Mucosa of rectum (tissue), 2 donors: ENCODE data around the gene AJM1.
"Not testable (repeated sequence)": the region's sequence is repeated elsewhere in the genome, so short reads cannot be mapped to it uniquely, and the experiment has no call there.

Source experiments
- H3K27ac ChIP-seq, 2 donors: one replicate each; pipeline ENCODE4 v1.7.0; 2013; ENCODE audit warnings: inconsistent platforms in 2 of 2, low read depth in 2 of 2, low read length in 2 of 2
- H3K27me3 ChIP-seq, 2 donors: one replicate each; pipeline ENCODE4 v1.7.0; 2013; ENCODE audit warnings: low read length in 2 of 2; ENCODE audit not compliant: control insufficient read depth in 2 of 2, insufficient read depth in 2 of 2
- H3K36me3 ChIP-seq, 2 donors: one replicate each; pipeline ENCODE4 v1.7.0; 2013; ENCODE audit warnings: low read length in 2 of 2; ENCODE audit not compliant: control insufficient read depth in 2 of 2, insufficient read depth in 2 of 2
- H3K4me1 ChIP-seq, 2 donors: one replicate each; pipeline ENCODE4 v1.7.0; 2013; ENCODE audit warnings: low read length in 2 of 2, mild to moderate bottlenecking in 1 of 2; ENCODE audit not compliant: control insufficient read depth in 2 of 2, insufficient read depth in 2 of 2
- H3K4me3 ChIP-seq, 2 donors: one replicate each; pipeline ENCODE4 v1.7.0; 2013; ENCODE audit warnings: low read length in 2 of 2
- H3K9ac ChIP-seq, 2 donors: one replicate each; pipeline ENCODE4 v1.7.0; 2013; ENCODE audit warnings: low read length in 2 of 2, low read depth in 1 of 2, mild to moderate bottlenecking in 1 of 2
- H3K9me3 ChIP-seq, 2 donors: one replicate each; pipeline ENCODE4 v1.7.0; 2013; ENCODE audit warnings: low read length in 2 of 2; ENCODE audit not compliant: control insufficient read depth in 2 of 2
- donor health status: healthy.
- donor health status: Normal muscosa, but diverticular disease.

Gene AJM1

DNA sequence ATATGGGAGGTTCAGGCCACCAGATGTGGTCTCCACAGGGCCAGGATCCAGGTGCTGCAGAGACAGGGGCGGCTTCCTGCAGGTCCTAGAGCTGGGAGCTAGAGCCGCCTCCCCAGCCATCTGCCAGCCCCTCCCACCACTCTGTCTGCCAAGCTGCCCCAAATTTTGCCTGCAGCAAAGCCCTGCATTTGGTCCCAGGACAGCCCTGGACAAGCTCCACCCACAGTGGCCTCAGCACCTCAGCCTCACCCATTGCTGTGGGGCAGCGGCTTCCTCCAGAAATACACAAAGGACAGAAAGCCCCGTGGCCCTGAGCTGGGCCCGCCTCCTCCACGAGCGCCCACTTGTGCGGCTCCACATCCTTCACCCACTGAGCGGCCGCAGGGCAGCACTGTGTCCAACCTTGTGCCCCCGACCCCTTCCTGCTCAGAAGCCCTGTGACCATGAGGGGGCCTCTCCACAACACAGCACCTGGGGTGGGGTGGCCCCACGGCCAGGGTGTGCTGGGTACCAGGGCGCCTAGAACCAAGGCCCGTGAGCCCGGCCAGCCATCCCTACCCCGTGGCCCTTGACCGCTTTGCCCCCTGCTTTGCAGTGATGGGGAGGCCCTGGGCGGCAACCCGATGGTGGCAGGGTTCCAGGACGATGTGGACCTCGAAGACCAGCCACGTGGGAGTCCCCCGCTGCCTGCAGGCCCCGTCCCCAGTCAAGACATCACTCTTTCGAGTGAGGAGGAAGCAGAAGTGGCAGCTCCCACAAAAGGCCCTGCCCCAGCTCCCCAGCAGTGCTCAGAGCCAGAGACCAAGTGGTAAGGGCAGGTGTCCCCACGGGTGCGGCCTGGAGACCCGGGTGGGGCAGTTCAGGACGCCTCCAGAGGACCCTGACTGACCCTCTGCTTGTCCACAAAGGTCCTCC lies 3.7 kb upstream of the AJM1 start:
- peaks cover 6 to 10% of the 10 kb centered on the region in 2 donors for H3K36me3 ChIP-seq
- no peak overlapping the region for H3K9ac ChIP-seq
- H3K9me3 ChIP-seq: no peaks in the 10 kb centered on the region
- no peak overlapping the region for H3K27ac ChIP-seq
- H3K4me3 ChIP-seq: no peak overlapping the region
- H3K4me1 ChIP-seq: peaks cover 31 to 34% of the 10 kb centered on the region in 2 donors
- no peaks in the 10 kb centered on the region for H3K27me3 ChIP-seq

DNA sequence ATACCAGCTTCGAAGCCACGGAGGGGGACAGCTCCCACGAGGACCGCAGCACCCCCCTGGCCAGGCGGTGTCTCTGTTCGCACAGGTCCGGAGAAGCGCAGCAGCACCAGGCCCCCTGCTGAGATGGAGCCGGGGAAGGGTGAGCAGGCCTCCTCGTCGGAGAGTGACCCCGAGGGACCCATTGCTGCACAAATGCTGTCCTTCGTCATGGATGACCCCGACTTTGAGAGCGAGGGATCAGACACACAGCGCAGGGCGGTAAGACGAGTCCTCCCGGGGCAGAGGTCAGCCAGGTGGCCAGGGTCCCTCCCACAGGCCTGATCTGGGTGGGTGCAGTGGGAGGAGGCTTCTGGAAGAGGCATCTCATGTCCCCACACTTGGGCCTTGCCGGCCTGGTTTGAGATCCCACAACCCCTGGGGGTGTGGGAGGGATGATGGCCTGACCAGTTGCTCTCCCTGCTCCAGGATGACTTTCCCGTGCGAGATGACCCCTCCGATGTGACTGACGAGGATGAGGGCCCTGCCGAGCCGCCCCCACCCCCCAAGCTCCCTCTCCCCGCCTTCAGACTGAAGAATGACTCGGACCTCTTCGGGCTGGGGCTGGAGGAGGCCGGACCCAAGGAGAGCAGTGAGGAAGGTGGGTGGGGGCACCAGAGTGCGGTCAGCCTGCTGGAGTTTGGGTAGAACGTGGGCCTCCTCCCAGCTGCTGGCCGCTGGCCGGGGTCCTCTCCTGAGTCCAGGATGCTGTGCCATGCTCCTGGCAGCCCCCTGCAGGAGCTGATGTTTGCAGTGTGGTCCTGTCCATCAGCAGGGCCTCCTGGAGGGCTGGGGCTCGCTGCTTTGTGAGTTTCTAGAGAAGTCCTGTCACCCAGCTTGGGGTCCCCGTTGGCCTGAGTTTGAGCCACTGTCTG lies 2.8 kb upstream of the AJM1 start:
- Histone ChIP-seq H3K4me1 (peaks cover 31 to 34% of the 10 kb centered on the region in 2 donors), H3K27me3 (no peaks in the 10 kb centered on the region), H3K27ac (peak overlapping the region in 1 of 2 donors; percentile 86), H3K4me3 (no peak overlapping the region), H3K9ac (no peak overlapping the region), H3K36me3 (peaks cover 6 to 10% of the 10 kb centered on the region in 2 donors), H3K9me3 (no peaks in the 10 kb centered on the region)

DNA sequence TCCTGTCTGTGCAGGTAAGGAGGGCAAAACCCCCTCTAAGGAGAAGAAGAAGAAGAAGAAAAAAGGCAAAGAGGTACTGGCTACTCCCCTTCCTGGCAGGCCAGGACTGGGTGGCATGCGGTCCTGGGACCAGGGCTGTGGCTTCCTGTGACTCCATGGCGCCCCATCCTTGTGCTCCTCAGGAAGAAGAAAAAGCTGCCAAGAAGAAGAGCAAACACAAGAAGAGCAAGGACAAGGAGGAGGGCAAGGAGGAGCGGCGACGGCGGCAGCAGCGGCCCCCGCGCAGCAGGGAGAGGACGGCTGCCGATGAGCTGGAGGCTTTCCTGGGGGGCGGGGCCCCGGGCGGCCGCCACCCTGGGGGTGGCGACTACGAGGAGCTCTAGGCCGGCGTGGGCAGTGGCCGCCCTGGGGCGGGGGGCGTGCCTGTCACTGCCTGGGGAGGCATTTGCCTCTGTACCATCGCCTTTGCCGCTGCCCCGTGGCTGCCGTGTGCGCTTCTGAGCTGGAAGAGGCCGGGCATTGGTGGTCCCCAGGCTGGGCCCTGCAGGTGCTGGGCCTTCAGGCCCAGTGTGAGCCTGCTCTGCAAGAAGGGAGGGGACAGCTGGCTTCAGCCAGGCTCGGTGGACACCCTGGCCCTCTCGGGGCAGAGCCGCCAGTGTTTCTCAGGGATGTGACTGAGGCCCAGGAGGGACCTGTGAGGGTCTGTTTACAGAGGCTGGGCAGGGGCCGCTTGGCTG lies 2.0 kb upstream of the AJM1 start:
- Histone ChIP-seq H3K27ac (peak overlapping the region; percentile 86), H3K9me3 (no peaks in the 10 kb centered on the region), H3K9ac (peak overlapping the region; percentile 6 to 57), H3K4me1 (peaks cover 31 to 34% of the 10 kb centered on the region in 2 donors), H3K4me3 (no peak overlapping the region), H3K27me3 (no peaks in the 10 kb centered on the region), H3K36me3 (peaks cover 3 to 8% of the 10 kb centered on the region in 2 donors)

DNA sequence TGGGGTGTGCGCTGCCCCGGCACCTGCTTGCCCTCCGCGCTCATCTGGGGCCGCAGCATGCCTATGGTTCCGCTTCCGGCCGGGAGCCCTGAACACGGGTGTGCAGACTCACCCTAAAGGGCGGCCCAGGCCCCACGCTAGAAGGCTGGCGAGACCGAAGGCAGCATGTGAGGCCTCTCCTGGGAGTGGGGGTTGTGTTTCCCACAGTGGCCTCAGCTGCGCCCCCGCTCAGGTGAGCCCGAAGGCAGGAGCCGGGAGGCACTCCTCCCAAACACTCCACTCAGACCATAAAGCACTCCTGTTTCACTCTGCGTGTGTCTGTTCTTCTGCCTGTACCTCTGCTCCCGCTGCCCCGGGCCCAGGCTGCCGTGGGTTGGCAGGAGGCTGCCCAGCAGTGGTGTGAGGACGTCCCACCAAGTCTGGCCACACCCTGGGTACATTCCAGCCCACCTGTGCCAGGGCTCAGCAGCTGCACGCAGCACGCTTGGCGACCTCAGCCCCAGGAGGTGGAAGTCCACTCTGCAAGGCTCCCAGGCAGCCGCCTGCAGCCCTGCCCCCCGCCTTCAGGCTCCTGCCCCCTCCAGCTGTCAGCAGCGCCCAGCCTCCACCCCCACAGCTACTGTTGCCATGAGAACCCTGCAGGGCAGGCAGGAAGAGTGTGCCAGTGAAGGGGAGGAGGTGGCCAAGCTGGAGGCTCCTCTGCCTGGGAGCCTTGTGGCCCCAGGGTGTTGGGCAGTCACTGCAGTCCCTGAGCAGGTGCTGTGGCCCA lies 1.2 kb upstream of the AJM1 start:
- H3K9ac ChIP-seq: peak overlapping the region; percentile 6 to 70
- H3K27me3 ChIP-seq: no peaks in the 10 kb centered on the region
- H3K4me1 ChIP-seq: peaks cover 31 to 34% of the 10 kb centered on the region in 2 donors
- H3K4me3 ChIP-seq: peak overlapping the region in 1 of 2 donors; percentile 2
- peaks cover 3 to 8% of the 10 kb centered on the region in 2 donors for H3K36me3 ChIP-seq
- H3K9me3 ChIP-seq: no peaks in the 10 kb centered on the region
- H3K27ac ChIP-seq: peak overlapping the region; percentile 86

DNA sequence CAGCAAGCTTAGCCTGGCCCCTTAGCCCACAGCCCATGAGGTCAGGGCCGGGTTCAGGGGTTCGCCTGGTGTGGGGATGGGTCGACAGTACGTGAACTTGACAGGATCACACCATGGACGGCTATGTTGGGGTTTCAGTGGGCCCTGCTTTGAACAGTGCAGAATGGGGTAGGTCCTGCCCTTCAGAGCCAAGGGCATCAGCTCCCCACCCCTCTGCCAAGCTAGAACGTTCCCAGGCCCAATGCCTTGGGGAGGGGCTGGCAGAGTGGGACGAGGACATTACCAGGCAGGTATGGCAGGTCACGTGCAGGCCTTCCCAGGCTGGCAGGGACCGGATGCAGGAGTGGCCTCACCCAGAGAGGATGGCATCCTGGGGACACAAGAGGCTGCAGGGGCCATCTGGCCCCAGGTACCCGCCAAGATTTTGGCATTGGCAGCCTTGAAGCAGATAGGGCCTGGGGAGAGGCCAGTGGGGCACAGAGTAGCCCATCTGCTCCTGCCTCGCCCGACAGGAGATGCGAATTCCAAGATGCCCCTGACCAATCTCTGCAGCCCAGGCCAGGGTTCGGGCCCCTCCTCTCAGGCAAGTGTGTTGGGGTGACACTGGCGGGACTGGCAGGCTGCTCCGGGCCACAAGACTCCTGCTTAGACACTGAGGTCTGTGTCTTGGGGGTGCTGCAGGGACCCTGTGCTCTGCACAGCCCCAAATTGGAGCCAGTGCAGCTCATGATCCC lies 465 bp upstream of the AJM1 start:
- H3K36me3 ChIP-seq, H3K9me3 ChIP-seq, H3K27me3 ChIP-seq: not testable (repeated sequence)
- Histone ChIP-seq H3K4me3 (peak overlapping the region; percentile 64 to 68), H3K27ac (peak overlapping the region; percentile 86), H3K9ac (peak overlapping the region in 1 of 2 donors; percentile 70), H3K4me1 (peaks cover 34 to 36% of the 10 kb centered on the region in 2 donors)

DNA sequence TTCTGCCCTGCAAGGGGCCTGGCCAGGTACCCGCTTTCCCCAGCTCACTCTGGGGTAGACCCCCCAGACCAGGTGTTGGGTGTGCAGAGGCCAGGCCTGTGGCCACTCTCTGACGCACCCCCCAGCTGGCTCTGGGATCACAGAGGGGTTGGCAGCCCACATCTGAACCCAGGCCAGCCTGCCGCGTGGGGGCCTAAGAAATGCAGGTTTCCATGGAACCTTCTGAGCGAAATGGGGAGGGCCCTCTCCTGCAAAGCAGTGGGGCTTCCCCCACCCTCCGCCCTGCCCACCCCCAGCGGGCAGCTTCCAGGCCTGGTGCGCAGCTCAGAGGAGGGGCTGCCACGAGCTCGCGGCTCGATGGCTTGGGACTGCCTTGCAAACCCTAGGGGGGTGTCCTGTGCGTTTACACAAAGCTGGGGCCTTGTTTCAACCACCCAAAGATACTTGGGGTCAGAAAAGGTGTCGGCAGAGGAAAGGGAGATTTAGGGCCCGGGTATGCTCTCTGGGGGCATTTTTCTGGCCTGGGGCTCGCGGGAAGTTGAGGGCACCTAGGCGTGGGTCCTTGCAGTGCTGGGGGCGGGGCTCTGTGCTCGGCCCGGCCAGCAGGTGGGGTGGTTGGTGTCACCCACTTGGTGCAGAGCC lies 1.0 kb downstream of the AJM1 start:
- not testable (repeated sequence) for H3K4me3 ChIP-seq, H3K9me3 ChIP-seq, H3K27me3 ChIP-seq, H3K36me3 ChIP-seq
- H3K27ac ChIP-seq: peak overlapping the region; percentile 30 to 86
- H3K4me1 ChIP-seq: peaks cover 34 to 42% of the 10 kb centered on the region in 2 donors
- peak overlapping the region; percentile 0 to 24 for H3K9ac ChIP-seq

DNA sequence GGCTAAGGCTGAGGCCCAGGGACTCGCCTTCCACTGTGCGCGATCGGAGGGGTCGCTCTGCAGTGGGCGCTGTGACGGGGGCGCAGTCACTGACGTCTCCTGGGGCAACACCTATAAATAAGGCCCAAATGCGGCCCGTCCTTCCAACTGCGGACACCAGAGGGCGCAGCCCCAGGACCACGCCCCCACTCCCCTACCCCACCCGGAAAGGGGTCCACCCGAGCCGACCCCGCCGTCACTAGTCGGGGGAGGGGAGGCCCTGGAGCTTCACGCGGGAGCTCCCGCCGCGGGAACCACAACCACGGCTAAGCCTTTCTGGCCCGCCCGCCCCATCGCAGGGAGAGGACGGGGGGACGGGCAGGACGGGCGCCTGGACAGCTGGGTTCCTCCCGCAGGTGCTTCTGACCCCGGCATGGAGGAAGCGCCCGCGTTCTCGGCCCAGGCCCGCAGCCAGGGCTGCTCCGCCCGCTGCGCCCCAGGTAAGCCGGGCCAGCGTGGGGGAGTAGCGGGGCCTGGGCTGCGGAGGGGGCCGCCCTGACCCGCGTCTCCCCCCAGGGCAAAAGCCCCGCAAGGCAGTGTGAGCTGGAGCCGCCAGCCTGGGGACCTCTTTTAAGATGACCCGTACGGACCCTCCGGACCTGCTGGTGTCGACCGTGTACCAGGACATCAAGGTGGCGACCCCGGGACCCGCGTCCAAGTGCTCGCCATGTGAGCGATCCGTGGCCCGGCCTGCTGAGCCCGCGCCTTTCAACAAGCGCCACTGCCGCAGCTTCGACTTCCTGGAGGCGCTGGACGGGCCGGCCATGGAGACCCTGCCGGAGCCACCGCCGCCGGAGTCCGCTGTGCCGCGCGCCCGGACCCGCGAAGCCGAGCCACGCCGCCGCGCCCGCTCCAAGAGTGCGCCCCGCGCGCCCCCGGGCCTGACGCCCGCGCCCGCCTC lies 1.8 kb downstream of the AJM1 start:
- not testable (repeated sequence) for H3K9me3 ChIP-seq, H3K36me3 ChIP-seq, H3K9ac ChIP-seq, H3K4me3 ChIP-seq, H3K27me3 ChIP-seq
- Histone ChIP-seq H3K4me1 (peaks cover 34 to 40% of the 10 kb centered on the region in 2 donors), H3K27ac (peak overlapping the region in 1 of 2 donors; percentile 30)
